Endothelial cell of umbilical vein (primary cell): ENCODE measurements around the gene ATRNL1. TPM values are rescaled to one million over a fixed set of nuclear protein-coding genes. Genes with fewer than 3 reads are reported as not detected.

ENCODE experiments used
- BruUV-seq: library from RNA; stranded (reverse); fragments of 400-500 nt; replicated peaks from 2 replicates; lab custom pipeline; 2021; lab: Mats Ljungman, UMichigan
- CTCF ChIA-PET: fragments of 300-600, 350-600 bp; sonication (Branson Sonifier 250); formaldehyde crosslinking; loops from one replicate; lab custom pipeline; 2021; ENCODE audit warnings: antibody characterized with exemption, inconsistent platforms; lab: Charles Lee
- POLR2A ChIA-PET: fragments of 300-600, 350-600 bp; sonication (Branson Sonifier 250); formaldehyde crosslinking; loops from one replicate; lab custom pipeline; 2021; ENCODE audit warnings: antibody characterized with exemption, inconsistent platforms; lab: Charles Lee
- DNase-seq: peaks from one replicate; pipeline ENCODE4 v3.0.0-alpha.2; 2011; ENCODE audit warnings: low read depth, low spot score
- FAIRE-seq: peaks from 2 replicates; lab custom pipeline; 2011; peaks lifted over from hg19 to GRCh38; lab: Jason Lieb, UNC
- H2AFZ ChIP-seq: 2 replicates; pipeline ENCODE4 v1.6.0; 2012; ENCODE audit warnings: low read depth, low read length, control low read depth, inconsistent platforms
- H3K27ac ChIP-seq: 2 replicates; pipeline ENCODE4 v1.5.1; 2011; ENCODE audit warnings: low read depth, mild to moderate bottlenecking, control low read depth, low read length, moderate library complexity; ENCODE audit not compliant: insufficient read depth
- H3K27me3 ChIP-seq, 2 experiments: 2 replicates each; pipeline versions ENCODE4 v1.6.0 to v1.6.1; 2011; ENCODE audit warnings: low read length in 2 of 2, mixed read lengths in 1 of 2; ENCODE audit not compliant: control insufficient read depth in 2 of 2, insufficient read depth in 2 of 2
- H3K36me3 ChIP-seq, 2 experiments: 2 replicates in 1 of 2; 3 replicates in 1 of 2; pipeline ENCODE4 v1.5.1; 2011; ENCODE audit warnings: low read length in 2 of 2, mild to moderate bottlenecking in 1 of 2, moderate library complexity in 1 of 2; ENCODE audit not compliant: control insufficient read depth in 2 of 2, insufficient read depth in 2 of 2; ENCODE audit errors: extremely low read depth in 1 of 2
- H3K4me1 ChIP-seq: 3 replicates; pipeline ENCODE4 v1.5.1; 2011; ENCODE audit warnings: mild to moderate bottlenecking, low read length; ENCODE audit not compliant: control insufficient read depth, insufficient read depth; ENCODE audit errors: extremely low read depth
- H3K4me2 ChIP-seq: 2 replicates; pipeline ENCODE4 v1.6.1; 2011; ENCODE audit warnings: low read length, control low read depth, mixed read lengths; ENCODE audit not compliant: insufficient read depth
- H3K4me3 ChIP-seq, 3 experiments: fragments of 200-600 bp in 1 of 3; sonication (generic), shearing (Covaris generic) in 1 of 3; replicated peaks in 1 of 3; 2 replicates each; pipeline ENCODE4 v1.5.1; 2011 to 2016; ENCODE audit warnings: control low read depth in 3 of 3, low read length in 3 of 3, mild to moderate bottlenecking in 2 of 3, inconsistent platforms in 1 of 3, low read depth in 1 of 3, moderate library complexity in 1 of 3; ENCODE audit not compliant: insufficient read depth in 1 of 3
- H3K79me2 ChIP-seq: 2 replicates; pipeline ENCODE4 v1.6.0; 2012; ENCODE audit warnings: low read length, inconsistent platforms; ENCODE audit not compliant: control insufficient read depth, insufficient read depth
- H3K9ac ChIP-seq: replicated peaks from 2 replicates; pipeline ENCODE3; 2011; ENCODE audit warnings: low read length, control low read depth; ENCODE audit not compliant: insufficient read depth; ENCODE audit errors: extremely low read depth
- H3K9me1 ChIP-seq: replicated peaks from 3 replicates; pipeline ENCODE4 v1.6.0; 2011; ENCODE audit warnings: mild to moderate bottlenecking, low read length; ENCODE audit not compliant: control insufficient read depth, insufficient read depth; ENCODE audit errors: extremely low read depth
- H3K9me3 ChIP-seq: replicated peaks from 2 replicates; pipeline ENCODE4 v1.5.1; 2012; ENCODE audit warnings: low read length, inconsistent platforms; ENCODE audit not compliant: control insufficient read depth, insufficient read depth
- H4K20me1 ChIP-seq: replicated peaks from 2 replicates; pipeline ENCODE3; 2011; ENCODE audit warnings: mild to moderate bottlenecking, low read length; ENCODE audit not compliant: control insufficient read depth, insufficient read depth; ENCODE audit errors: extremely low read depth
- CTCF ChIP-seq, 2 donors: IDR thresholded peaks; 1 replicate in 1 of 2; 2 replicates in 1 of 2; pipeline ENCODE4 v1.5.1; 2011; ENCODE audit warnings: low read length in 2 of 2, mild to moderate bottlenecking in 2 of 2, moderate library complexity in 2 of 2, control low read depth in 1 of 2, inconsistent platforms in 1 of 2, low read depth in 1 of 2; ENCODE audit not compliant: insufficient read depth in 1 of 2; ENCODE audit errors: extremely low read depth in 1 of 2
- EZH2 ChIP-seq: IDR thresholded peaks from 2 replicates; pipeline ENCODE4 v1.6.1; 2012; ENCODE audit warnings: borderline replicate concordance, low read depth, mild to moderate bottlenecking, moderate library complexity, low read length, inconsistent platforms; ENCODE audit not compliant: severe bottlenecking
- FOS ChIP-seq: IDR thresholded peaks from 2 replicates; pipeline ENCODE4 v1.6.1; 2011; ENCODE audit warnings: mild to moderate bottlenecking, low read length, moderate library complexity, borderline replicate concordance; ENCODE audit not compliant: insufficient read depth
- GATA2 ChIP-seq: IDR thresholded peaks from 2 replicates; pipeline ENCODE4 v1.7.0; 2011; ENCODE audit warnings: low read depth, mild to moderate bottlenecking, moderate library complexity, mixed read lengths, low read length; ENCODE audit not compliant: insufficient read length, insufficient read depth
- JUN ChIP-seq: IDR thresholded peaks from 2 replicates; pipeline ENCODE4 v1.6.1; 2011; ENCODE audit warnings: borderline replicate concordance, low read depth; ENCODE audit not compliant: insufficient read length, insufficient read depth
- MAX ChIP-seq: IDR thresholded peaks from 2 replicates; pipeline ENCODE4 v1.6.1; 2011; ENCODE audit not compliant: insufficient read depth, insufficient read length
- MYC ChIP-seq: IDR thresholded peaks from one replicate; pipeline ENCODE4 v1.6.1; 2011; ENCODE audit warnings: mild to moderate bottlenecking, low read depth, low read length
- POLR2A ChIP-seq: IDR thresholded peaks from 2 replicates; pipeline ENCODE4 v1.6.1; 2012; ENCODE audit warnings: low read depth, mild to moderate bottlenecking, control low read depth, low read length
- POLR2AphosphoS5 ChIP-seq: IDR thresholded peaks from 2 replicates; pipeline ENCODE4 v1.6.1; 2012; ENCODE audit warnings: low read depth, mild to moderate bottlenecking, control low read depth, low read length, moderate library complexity; ENCODE audit not compliant: insufficient read depth
- dilution Hi-C: fragments of 300-500 bp; cut with MboI; formaldehyde crosslinking; loops from one replicate; pipeline ENCODE4 v1.15.0; 2019; ENCODE audit warnings: low sequenced_read_pairs; ENCODE audit not compliant: extremely low pct_ligation_motif_present
- intact Hi-C: fragments of 100-400 bp; cut with micrococcal nuclease; formaldehyde crosslinking; loops from one replicate; pipeline ENCODE4 v1.10.0; 2022
- polyA plus RNA-seq, 4 experiments: library from polyadenylated mRNA; depleted of rRNA in 3 of 4; stranded (reverse) in 3 of 4; unstranded in 1 of 4; fragments of >200 nt; gene quantifications; 2 replicates each; pipeline versions ENCODE4 v1.2.1 to v1.2.3, GENCODE V29; 2011 to 2012; ENCODE audit warnings: missing spikeins in 1 of 4
- total RNA-seq: library from RNA; stranded (reverse); gene quantifications from 2 replicates; pipeline ENCODE4 v1.2.3, GENCODE V29; 2021

ATRNL1 gene
- total and polyA plus RNA-seq, 2 donors (not counting 3 experiments of a cell fraction or from before 2014, with no cell fraction given), result not detected

- no TSS peak for BruUV-seq
- no peak overlapping the region for H3K9ac ChIP-seq
- no peaks in the 10 kb centered on the region for H3K36me3 ChIP-seq
- H4K20me1 ChIP-seq, result no peaks in the 10 kb centered on the region
- H3K9me3 ChIP-seq, result no peaks in the 10 kb centered on the region
- H3K4me3 ChIP-seq, result no peak overlapping the region
- dilution Hi-C loops, result no loop called here
- POLR2A ChIA-PET, result no interaction called here
- no peaks in the 10 kb centered on the region for H3K27me3 ChIP-seq
- FAIRE-seq (no peak), DNase-seq (no peak)
- no peak for TF ChIP-seq MAX
- no peak for TF ChIP-seq POLR2A
- TF ChIP-seq MYC, result no peak
- no peak for TF ChIP-seq POLR2AphosphoS5
- no peak for TF ChIP-seq JUN
- no peak for TF ChIP-seq CTCF (IDR thresholded peaks at IDR 0.05; ENCODE audit: extremely low read depth in 1 of 2, insufficient read depth in 1 of 2, low read depth in 1 of 2, low read length in 2 of 2)
- TF ChIP-seq GATA2, result no peak
- TF ChIP-seq FOS, result no peak
- no peak for TF ChIP-seq EZH2
- CTCF ChIA-PET, result no interaction called here
- H2AFZ ChIP-seq, result no peak overlapping the region
- H3K4me2 ChIP-seq, result no peak overlapping the region
- H3K79me2 ChIP-seq, result no peaks in the 10 kb centered on the region
- intact Hi-C loops, result no loop called here
- H3K27ac ChIP-seq, result no peak overlapping the region
- H3K9me1 ChIP-seq, result no peaks in the 10 kb centered on the region
- no peaks in the 10 kb centered on the region for H3K4me1 ChIP-seq
These were observed 511.5 kb downstream of the ATRNL1 start for GRCh38 chr10:115604627-115605026.
